Retinal pigment epithelial cell (primary cell): Measurements from ENCODE around the gene MMP24OS.

ENCODE experiments used
- DNase-seq: peaks from one replicate; pipeline ENCODE4 v3.0.0-alpha.2; 2010; ENCODE audit warnings: low read depth
- H3K4me3 ChIP-seq: 2 replicates; pipeline ENCODE4 v1.5.1; 2011; ENCODE audit warnings: mild to moderate bottlenecking, low read length, control low read depth, moderate library complexity
- TF ChIP-seq, protein P1 (sequence below): conservative IDR thresholded peaks from 2 replicates; pipeline ENCODE4 v1.5.1; 2011; ENCODE audit warnings: low read depth, low read length, control low read depth, inconsistent platforms

Gene MMP24OS

DNA sequence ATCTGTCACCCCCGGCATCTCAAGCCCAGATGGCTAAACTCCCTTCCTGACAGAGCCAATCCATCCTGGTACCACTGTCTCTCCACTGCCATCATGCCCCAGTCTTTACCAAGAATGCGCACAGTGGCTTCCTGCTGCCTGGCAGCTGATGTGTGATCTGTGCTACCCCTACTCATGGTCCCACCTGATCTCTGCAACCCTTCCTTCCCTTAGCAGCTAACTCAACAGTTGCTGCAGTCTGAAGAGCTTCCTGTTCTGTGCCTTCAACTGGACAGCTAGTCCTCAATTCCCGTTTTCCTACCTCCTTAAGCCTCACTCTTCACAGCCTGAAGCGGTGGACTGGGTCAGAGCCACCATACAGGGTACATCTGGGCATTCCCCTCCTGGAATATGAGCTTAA, 21.9 kb upstream of the MMP24OS start:
- no peak for DNase-seq
- no peak overlapping the region for H3K4me3 ChIP-seq
- TF ChIP-seq, protein P1, sequence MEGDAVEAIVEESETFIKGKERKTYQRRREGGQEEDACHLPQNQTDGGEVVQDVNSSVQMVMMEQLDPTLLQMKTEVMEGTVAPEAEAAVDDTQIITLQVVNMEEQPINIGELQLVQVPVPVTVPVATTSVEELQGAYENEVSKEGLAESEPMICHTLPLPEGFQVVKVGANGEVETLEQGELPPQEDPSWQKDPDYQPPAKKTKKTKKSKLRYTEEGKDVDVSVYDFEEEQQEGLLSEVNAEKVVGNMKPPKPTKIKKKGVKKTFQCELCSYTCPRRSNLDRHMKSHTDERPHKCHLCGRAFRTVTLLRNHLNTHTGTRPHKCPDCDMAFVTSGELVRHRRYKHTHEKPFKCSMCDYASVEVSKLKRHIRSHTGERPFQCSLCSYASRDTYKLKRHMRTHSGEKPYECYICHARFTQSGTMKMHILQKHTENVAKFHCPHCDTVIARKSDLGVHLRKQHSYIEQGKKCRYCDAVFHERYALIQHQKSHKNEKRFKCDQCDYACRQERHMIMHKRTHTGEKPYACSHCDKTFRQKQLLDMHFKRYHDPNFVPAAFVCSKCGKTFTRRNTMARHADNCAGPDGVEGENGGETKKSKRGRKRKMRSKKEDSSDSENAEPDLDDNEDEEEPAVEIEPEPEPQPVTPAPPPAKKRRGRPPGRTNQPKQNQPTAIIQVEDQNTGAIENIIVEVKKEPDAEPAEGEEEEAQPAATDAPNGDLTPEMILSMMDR = no peak

DNA sequence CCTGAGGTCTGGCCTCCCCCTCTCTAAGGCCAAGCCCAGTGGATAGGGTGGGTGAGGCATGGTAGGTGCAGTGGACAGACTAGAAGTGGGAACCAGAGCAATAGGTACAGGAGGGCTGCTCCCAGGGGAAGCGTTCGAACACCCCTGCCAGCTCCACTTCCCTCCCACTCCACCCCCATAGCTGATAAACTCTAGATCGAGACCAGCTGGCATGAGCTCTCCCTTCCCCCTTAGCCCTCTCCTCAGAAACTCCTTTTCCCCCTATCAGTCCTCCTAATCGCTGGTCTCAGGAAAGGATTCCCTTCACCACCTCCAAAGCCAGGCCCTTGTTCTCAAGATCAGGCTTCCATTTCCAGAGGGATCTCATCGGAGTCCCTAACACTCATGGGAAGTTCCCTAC, 20.3 kb upstream of the MMP24OS start:
- DNase-seq = no peak
- no peak overlapping the region for H3K4me3 ChIP-seq
- TF ChIP-seq, protein P1 = no peak

- TF ChIP-seq, protein P1 = no peak
- no peak overlapping the region for H3K4me3 ChIP-seq
- no peak for DNase-seq
These were observed 19.8 kb upstream of the MMP24OS start for GRCh38 chr20:35297740-35298139.

GRCh38 chr20:35297155-35297554, 19.2 kb upstream of the MMP24OS start:
- TF ChIP-seq, protein P1 = no peak
- DNase-seq = no peak
- no peak overlapping the region for H3K4me3 ChIP-seq

DNA sequence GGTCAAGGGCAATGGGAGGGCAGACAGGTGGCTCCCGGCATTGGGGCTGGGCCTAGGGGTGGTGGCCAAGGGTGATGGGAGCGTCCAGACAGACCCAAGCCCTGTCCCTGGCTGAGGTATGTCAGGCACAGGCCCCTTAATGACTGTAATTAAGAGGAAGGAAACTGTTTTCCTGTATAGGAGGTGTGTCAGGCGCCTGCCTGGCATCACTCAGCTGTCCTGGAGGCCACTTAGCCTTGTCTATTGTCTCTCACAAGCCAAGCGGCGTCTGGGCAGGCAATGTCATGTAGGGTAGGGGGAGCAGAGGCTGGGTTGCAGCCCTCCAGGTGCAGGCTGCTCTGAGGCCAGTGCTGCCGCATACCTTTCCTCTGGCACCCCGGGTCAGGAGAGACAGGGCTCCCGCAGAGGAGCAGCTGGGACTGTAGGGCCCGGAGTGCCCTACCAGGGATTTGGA, 18.2 kb upstream of the MMP24OS start:
- no peak for DNase-seq
- TF ChIP-seq, protein P1 = no peak
- H3K4me3 ChIP-seq = no peak overlapping the region

DNA sequence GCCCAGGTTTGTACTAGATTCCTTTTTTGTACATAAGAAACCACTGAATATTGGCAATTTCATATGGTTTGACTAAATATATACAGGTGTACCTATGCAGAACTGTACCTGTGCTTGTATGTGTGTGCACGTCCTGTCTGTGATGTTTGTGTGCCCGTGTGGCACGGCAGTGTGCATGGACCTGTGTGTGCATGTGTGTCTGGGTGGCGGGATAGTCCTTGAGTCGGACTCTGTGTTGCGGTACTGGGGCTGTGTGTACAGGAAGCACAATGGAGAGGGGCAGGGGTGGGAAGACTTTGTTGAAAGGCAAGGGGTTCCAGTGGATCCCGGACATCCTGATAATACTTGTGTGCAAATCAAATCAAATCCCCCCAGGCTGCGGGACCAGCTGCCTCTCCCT, 17.8 kb upstream of the MMP24OS start:
- H3K4me3 ChIP-seq = no peak overlapping the region
- no peak for DNase-seq

GRCh38 chr20:35295058-35295457, 17.1 kb upstream of the MMP24OS start:
- TF ChIP-seq, protein P1 = no peak
- no peak for DNase-seq
- H3K4me3 ChIP-seq = no peak overlapping the region

More for the DNA sequence above, 17.8 kb upstream of the MMP24OS start:
- TF ChIP-seq, protein P1 = no peak
